SK-N-MC (cell line): ENCODE results near the gene SLC12A8.

Experiments
- DNase-seq: peaks from one replicate; pipeline ENCODE4 v3.0.0-alpha.2; 2011; ENCODE audit warnings: low read depth, low spot score
- H3K27ac ChIP-seq: fragments of 200-600 bp; sonication (generic); 2 replicates; pipeline ENCODE4 v1.5.1; 2016; ENCODE audit warnings: mixed run types
- H3K36me3 ChIP-seq: fragments of 200-600 bp; sonication (generic); 2 replicates; pipeline ENCODE4 v1.6.1; 2017; ENCODE audit warnings: antibody characterized with exemption, low read length, mixed read lengths; ENCODE audit not compliant: insufficient read depth
- H3K4me3 ChIP-seq: fragments of 200-600 bp; sonication (generic); 2 replicates; pipeline ENCODE4 v1.5.1; 2016
- H3K9ac ChIP-seq: fragments of 200-600 bp; sonication (generic); 2 replicates; pipeline ENCODE4 v1.8.0; 2017; ENCODE audit warnings: mixed run types, mixed read lengths; ENCODE audit not compliant: insufficient read length
- H3K9me3 ChIP-seq: fragments of 200-600 bp; sonication (generic); 2 replicates; pipeline ENCODE4 v1.6.1; 2017; ENCODE audit warnings: low read depth, mild to moderate bottlenecking, antibody characterized with exemption, low read length, moderate library complexity, mixed read lengths
- EZH2 ChIP-seq: fragments of 200-600 bp; sonication (generic); IDR thresholded peaks from one replicate; pipeline ENCODE4 v1.6.1; 2017; ENCODE audit warnings: antibody characterized with exemption
- FOXP2 ChIP-seq: optimal IDR thresholded peaks from 2 replicates; pipeline ENCODE3; 2011; ENCODE audit warnings: mild to moderate bottlenecking, moderate library complexity; ENCODE audit not compliant: insufficient read depth; ENCODE audit errors: extremely low read length, control extremely low read depth
- POLR2AphosphoS5 ChIP-seq: IDR thresholded peaks from 2 replicates; pipeline ENCODE4 v1.6.1; 2012; ENCODE audit warnings: mild to moderate bottlenecking, low read depth, low read length, borderline replicate concordance

Gene SLC12A8

DNA sequence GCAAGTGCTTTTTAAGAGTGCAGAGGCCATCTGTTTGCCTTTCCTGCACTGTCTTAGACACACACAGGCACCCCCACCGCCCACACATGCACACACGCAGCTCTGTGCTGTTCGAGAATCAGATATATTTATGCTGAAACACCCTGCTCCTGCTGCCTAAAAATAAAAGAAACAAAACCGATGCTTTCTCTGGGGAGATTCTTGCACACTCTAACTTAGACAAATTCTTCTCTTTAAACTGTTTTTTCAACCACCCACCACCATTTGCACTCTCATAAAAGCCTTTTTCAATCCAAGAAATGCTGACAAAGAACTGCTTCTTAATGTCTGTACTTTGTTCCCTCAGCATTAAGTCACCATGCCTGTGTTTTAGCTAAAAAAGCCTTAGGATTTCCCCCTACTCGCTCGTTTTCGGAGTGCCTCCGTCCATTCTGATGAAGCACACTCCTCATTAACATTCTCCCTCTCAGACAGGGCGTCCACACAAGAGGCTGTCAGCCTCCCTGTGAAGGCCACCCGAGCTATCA is 26.2 kb downstream of the SLC12A8 start:
- TF ChIP-seq EZH2 (no peak), FOXP2 (no peak), POLR2AphosphoS5 (no peak)
- Histone ChIP-seq H3K9me3 (no peaks in the 10 kb centered on the region), H3K4me3 (peak overlapping the region; percentile 49), H3K36me3 (no peaks in the 10 kb centered on the region), H3K27ac (peak overlapping the region; percentile 78), H3K9ac (peak overlapping the region; percentile 30)
- DNase-seq = peak; percentile 44

DNA sequence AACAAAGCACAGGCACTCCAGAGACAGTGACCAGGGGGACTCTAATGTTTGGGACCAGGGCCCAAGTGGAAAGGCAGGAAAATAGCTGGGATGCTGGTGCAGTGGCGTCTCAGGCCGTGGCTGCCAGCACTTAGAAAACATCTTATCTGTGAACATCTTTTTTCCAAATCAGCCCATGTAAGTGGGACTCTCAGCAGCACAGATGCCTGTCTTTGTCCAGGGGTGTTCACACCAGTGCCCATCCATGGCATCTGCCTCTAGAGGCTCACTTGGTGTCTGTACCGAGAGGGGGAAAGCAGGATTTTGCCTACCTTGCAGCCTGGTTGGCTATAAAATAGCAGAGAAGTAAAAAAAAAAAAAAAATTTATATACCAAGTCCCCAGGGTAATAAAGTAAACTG is 26.7 kb downstream of the SLC12A8 start:
- Histone ChIP-seq H3K27ac (peak overlapping the region; percentile 78), H3K9me3 (no peaks in the 10 kb centered on the region), H3K4me3 (peak overlapping the region; percentile 49), H3K9ac (peak overlapping the region; percentile 30), H3K36me3 (no peaks in the 10 kb centered on the region)
- DNase-seq = no peak
- TF ChIP-seq POLR2AphosphoS5 (no peak), EZH2 (no peak), FOXP2 (no peak)

DNA sequence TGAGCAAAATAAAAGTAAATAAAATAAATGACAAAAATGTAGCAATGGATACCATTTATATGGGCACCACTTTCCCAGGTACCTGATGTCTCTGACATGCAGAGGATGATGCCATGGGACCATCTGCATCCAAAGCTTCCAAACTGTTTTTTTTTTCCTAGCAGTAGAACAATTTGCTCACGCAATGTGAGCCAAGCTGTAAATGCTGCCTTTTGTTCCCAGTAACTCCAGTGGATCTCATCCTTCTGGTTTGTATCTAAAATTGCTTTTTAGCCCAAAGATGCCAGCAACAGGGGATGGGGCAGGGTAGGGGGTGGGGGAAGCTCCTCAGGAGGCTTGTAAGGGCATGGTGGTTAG is 32.7 kb downstream of the SLC12A8 start:
- no peak for DNase-seq
- Histone ChIP-seq H3K9ac (no peak overlapping the region), H3K27ac (no peak overlapping the region), H3K4me3 (no peak overlapping the region), H3K36me3 (no peaks in the 10 kb centered on the region), H3K9me3 (no peaks in the 10 kb centered on the region)
- TF ChIP-seq EZH2 = no peak
- TF ChIP-seq FOXP2 = no peak
- no peak for TF ChIP-seq POLR2AphosphoS5

DNA sequence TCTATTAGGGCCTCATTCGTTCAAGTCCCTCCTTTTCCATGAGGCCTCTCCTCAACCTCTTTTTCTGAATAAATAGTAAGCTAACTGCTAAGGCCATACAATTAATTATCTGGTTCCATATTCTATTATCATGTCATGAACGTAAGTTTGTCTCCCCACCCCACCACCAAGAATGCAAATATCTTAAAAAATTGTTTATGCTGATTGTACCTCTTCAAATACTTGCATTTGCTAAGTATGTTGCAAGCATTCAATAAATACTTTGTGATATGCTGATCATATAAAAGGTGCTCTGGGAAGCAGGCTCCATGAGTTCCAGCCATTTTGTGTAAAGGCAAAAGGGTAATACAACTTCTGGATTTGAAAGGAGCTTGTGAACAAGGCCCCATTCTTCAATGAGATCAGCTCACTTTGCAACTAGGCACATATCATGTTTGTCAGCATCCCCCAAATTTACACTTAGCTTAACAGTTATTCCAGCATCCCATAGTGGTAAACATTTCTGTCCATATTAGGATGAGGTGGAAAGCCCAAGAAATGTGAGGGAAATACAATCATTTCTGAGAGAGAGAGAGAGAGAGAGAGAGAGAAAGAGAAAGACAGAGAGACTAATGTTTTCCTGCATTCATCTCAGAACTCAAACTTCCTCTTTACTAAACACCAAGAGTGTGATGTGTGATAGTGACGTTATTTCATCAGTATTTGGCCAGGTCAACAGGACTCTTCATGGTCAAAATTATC is 33.2 kb downstream of the SLC12A8 start:
- Histone ChIP-seq H3K9me3 (no peaks in the 10 kb centered on the region), H3K9ac (no peak overlapping the region), H3K27ac (no peak overlapping the region), H3K36me3 (no peaks in the 10 kb centered on the region), H3K4me3 (no peak overlapping the region)
- DNase-seq = no peak
- TF ChIP-seq POLR2AphosphoS5 (no peak), FOXP2 (no peak), EZH2 (no peak)

DNA sequence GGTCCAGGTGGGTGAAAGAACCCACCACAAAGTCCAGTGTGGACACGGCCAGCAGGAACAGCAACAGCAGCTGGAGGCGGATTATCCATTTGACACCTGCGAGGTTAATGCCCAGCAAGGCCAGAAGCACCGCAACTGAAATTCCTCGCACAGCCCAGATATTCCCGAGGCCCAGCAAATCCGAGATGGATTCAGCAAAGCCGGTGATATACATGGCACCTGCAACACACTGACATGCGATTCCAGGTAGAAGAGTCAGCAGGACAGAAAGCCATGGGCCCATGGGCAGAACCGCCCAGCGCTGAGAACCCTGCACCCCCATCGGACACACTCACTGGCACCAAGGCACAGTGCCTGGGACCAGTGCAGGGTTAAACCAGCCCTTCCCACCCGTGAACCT is 34.8 kb downstream of the SLC12A8 start:
- Histone ChIP-seq H3K36me3 (no peaks in the 10 kb centered on the region), H3K4me3 (no peak overlapping the region), H3K9ac (no peak overlapping the region), H3K27ac (no peak overlapping the region), H3K9me3 (no peaks in the 10 kb centered on the region)
- TF ChIP-seq EZH2 (no peak), FOXP2 (no peak), POLR2AphosphoS5 (no peak)
- DNase-seq = no peak

DNA sequence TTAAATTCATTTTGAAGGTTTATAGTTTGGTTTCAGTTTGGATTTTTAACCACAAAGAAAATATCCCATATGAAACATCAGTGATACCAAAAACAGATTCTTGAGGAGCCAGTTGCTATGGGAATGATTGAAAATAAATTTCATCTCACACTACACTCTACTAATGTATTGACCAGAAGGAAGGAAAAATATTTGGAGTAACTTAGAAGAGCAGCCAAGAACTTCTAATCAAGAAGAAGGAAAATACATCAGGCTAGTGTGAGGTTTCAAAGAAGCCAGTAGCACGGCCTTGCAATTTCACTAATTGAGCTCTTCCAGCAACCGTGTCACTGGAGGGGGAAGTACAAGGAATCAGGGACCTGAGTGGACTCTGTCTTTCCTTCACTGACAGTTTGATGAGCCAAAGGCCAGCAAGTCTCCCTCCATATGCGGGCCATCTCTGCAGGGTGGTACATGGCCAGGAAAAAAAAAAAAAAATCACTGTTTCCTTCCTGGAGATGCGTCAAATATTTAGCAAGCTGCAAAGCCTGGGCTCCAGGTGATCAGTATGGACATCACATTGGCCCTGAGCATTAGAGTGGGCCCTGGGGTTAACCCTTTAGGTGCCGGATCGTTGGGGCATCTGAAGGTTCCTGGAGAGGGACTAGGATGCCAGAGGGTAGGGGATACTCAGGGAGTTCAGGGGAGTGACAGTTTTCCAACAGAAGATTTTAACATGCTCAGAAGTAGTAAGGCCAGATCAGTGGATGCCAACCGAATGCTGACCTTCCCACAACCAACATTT is 37.1 kb downstream of the SLC12A8 start:
- no peak overlapping the region for H3K4me3 ChIP-seq
- TF ChIP-seq EZH2 (no peak), POLR2AphosphoS5 (no peak), FOXP2 (no peak)
- no peak for DNase-seq
- no peaks in the 10 kb centered on the region for H3K36me3 ChIP-seq
- H3K27ac ChIP-seq = no peak overlapping the region
- no peak overlapping the region for H3K9ac ChIP-seq
- H3K9me3 ChIP-seq = no peaks in the 10 kb centered on the region

DNA sequence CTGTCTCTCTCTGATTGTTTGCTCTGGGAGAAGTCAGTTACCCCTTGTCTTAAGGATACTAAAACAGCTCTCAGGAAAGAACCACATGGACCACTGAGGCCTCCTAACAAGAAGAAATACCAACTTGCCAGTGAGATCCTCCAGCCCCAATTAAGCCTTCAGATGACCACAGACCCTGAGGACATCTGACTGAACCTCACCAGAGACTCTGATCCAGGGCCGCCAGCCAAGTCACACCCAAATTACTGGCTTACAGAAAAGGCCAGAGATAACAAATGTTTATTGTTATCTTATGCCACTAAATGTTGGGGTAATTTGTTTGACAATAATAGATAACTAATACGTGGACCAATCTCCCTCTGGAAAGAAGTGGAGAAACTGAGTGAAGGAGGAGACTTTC is 40.2 kb downstream of the SLC12A8 start:
- H3K9ac ChIP-seq = no peak overlapping the region
- DNase-seq = no peak
- H3K4me3 ChIP-seq = no peak overlapping the region
- no peak overlapping the region for H3K27ac ChIP-seq
- no peaks in the 10 kb centered on the region for H3K9me3 ChIP-seq
- no peak for TF ChIP-seq POLR2AphosphoS5
- no peaks in the 10 kb centered on the region for H3K36me3 ChIP-seq

DNA sequence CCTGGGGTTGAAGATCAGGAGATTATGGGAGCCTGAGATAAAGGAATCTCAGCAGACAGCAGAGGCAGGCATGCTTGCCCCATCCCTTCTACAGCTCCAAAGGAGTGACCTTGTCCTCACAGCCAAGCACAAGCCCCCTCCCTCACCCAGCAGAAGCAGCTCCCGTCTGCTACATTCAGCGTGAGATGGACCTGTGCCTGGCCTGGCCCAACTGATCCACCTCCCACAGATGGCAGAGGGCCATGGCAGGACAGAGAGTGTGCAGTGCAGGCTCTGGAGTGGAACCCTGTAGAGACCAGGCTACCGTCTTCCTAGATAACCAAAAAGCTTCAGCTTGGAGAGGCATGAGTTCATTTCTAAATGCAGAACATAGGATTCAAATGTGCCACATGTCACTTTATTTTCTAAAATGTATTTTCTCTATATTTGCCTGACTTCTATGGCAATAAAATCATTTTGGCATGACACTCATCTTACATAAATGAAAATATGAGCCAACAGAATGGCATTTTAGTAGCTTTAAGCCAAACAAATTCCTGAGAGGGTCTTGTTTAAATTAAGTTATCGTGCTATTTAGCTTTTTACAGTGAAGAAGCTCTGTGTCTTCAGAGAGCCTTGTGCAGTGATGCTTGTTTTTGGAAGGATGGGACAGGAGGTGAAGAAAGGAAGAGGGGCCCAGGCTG is 43.7 kb downstream of the SLC12A8 start:
- no peak for DNase-seq
- no peak overlapping the region for H3K9ac ChIP-seq
- H3K27ac ChIP-seq = no peak overlapping the region
- H3K4me3 ChIP-seq = no peak overlapping the region
- H3K36me3 ChIP-seq = no peaks in the 10 kb centered on the region
- no peaks in the 10 kb centered on the region for H3K9me3 ChIP-seq
- TF ChIP-seq POLR2AphosphoS5 = no peak
